ENCODE results near the gene CAPN2. TPM values are rescaled to one million over a fixed set of nuclear protein-coding genes. Genes with fewer than 3 reads are reported as not detected.

CAPN2 gene
- polyA plus RNA-seq, 2 donors, result 89.8 to 159 TPM

DNA sequence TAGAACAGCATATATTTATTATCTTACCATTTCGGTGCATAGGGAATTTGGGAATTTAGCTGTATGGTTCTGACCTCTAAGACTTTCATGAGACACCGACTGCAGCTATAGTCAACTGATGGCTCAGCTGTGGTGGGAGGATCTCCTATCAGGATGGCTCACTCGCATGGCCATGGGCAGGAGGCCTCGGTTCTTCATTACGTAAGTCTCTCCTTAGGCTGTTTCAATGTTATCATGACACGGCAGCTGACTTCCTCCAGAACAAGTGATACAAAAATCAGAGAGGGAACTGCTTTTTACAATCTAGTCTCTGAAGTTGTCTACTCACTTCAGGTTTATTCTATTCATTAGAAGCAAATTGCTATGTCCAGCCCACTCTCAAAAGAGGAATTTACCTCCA is 33.5 kb upstream of the CAPN2 start:
- 83 to 87% methylated on average over 6 of the region's 6 CpGs for WGBS, 2 donors
- H3K9me3 ChIP-seq (ENCODE audit: control insufficient read depth in 2 of 2, insufficient read depth in 1 of 2, low read depth in 1 of 2, low read length in 1 of 2), result peaks cover 3 to 4% of the 10 kb centered on the region in 2 donors
- H3K27ac ChIP-seq (ENCODE audit: low read depth in 2 of 2, low read length in 1 of 2), result no peak overlapping the region
- no peak overlapping the region for H3K4me3 ChIP-seq (ENCODE audit: low read depth in 1 of 2, low read length in 2 of 2)
- H3K36me3 ChIP-seq (ENCODE audit: control insufficient read depth in 2 of 2, insufficient read depth in 2 of 2, low read length in 1 of 2), result no peaks in the 10 kb centered on the region
- no peaks in the 10 kb centered on the region for H3K27me3 ChIP-seq (ENCODE audit: control insufficient read depth in 1 of 2, insufficient read depth in 2 of 2, low read length in 2 of 2)
- peaks cover 0 to 3% of the 10 kb centered on the region in 2 donors for H3K4me1 ChIP-seq (ENCODE audit: control insufficient read depth in 2 of 2, insufficient read depth in 2 of 2, low read length in 1 of 2)

DNA sequence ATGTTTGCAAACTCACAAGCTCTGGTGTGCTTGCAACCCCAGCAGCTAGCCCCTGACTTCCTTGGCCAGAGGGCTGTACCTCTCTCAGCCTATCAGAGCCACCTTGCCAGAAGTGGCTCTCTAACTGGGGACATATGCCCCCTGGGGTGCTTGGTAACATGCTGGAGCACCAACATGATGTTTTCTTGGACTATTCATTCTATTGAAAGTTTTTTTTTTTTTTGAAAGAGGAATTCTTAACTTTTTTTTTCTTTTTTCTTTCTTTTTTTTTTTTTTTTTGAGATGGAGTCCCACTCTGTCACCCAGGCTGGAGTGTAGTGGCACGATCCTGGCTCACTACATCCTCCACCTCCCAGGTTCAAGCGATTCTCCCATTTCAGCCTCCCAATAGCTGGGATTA is 32.2 kb upstream of the CAPN2 start:
- no peak overlapping the region for H3K4me3 ChIP-seq (ENCODE audit: low read depth in 1 of 2, low read length in 2 of 2)
- 92 to 97% methylated on average over 2 of the region's 2 CpGs for WGBS, 2 donors
- H3K27ac ChIP-seq (ENCODE audit: low read depth in 2 of 2, low read length in 1 of 2), result no peak overlapping the region
- no peaks in the 10 kb centered on the region for H3K27me3 ChIP-seq (ENCODE audit: control insufficient read depth in 1 of 2, insufficient read depth in 2 of 2, low read length in 2 of 2)
- peaks cover 0 to 3% of the 10 kb centered on the region in 2 donors for H3K4me1 ChIP-seq (ENCODE audit: control insufficient read depth in 2 of 2, insufficient read depth in 2 of 2, low read length in 1 of 2)
- H3K9me3 ChIP-seq (ENCODE audit: control insufficient read depth in 2 of 2, insufficient read depth in 1 of 2, low read depth in 1 of 2, low read length in 1 of 2), result no peaks in the 10 kb centered on the region
- H3K36me3 ChIP-seq (ENCODE audit: control insufficient read depth in 2 of 2, insufficient read depth in 2 of 2, low read length in 1 of 2), result no peaks in the 10 kb centered on the region

DNA sequence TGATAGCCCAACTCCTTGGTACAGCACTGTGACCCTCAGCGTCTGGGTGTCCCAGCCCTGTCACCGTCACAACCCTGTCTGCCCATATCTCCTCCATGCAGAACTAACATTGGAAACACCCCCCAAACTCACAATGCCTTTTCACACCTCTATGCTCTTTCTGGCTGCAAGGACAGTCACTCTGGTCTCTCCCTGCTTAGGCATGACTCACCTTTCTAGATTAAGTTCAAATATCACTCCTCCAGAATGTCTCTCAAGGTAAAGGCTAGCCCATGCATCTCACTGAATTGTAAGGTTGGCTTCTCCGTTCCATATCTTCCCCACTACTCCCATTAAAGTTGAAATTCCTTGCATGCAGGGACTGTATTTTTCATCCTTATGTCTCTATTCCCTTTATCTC is 29.8 kb upstream of the CAPN2 start:
- no peaks in the 10 kb centered on the region for H3K36me3 ChIP-seq (ENCODE audit: control insufficient read depth in 2 of 2, insufficient read depth in 2 of 2, low read length in 1 of 2)
- H3K4me3 ChIP-seq (ENCODE audit: low read depth in 1 of 2, low read length in 2 of 2), result no peak overlapping the region
- 88 to 94% methylated on average over 3 of the region's 3 CpGs for WGBS, 2 donors
- H3K27ac ChIP-seq (ENCODE audit: low read depth in 2 of 2, low read length in 1 of 2), result no peak overlapping the region
- no peaks in the 10 kb centered on the region for H3K27me3 ChIP-seq (ENCODE audit: control insufficient read depth in 1 of 2, insufficient read depth in 2 of 2, low read length in 2 of 2)
- peaks cover 0 to 3% of the 10 kb centered on the region in 2 donors for H3K4me1 ChIP-seq (ENCODE audit: control insufficient read depth in 2 of 2, insufficient read depth in 2 of 2, low read length in 1 of 2)
- no peaks in the 10 kb centered on the region for H3K9me3 ChIP-seq (ENCODE audit: control insufficient read depth in 2 of 2, insufficient read depth in 1 of 2, low read depth in 1 of 2, low read length in 1 of 2)

DNA sequence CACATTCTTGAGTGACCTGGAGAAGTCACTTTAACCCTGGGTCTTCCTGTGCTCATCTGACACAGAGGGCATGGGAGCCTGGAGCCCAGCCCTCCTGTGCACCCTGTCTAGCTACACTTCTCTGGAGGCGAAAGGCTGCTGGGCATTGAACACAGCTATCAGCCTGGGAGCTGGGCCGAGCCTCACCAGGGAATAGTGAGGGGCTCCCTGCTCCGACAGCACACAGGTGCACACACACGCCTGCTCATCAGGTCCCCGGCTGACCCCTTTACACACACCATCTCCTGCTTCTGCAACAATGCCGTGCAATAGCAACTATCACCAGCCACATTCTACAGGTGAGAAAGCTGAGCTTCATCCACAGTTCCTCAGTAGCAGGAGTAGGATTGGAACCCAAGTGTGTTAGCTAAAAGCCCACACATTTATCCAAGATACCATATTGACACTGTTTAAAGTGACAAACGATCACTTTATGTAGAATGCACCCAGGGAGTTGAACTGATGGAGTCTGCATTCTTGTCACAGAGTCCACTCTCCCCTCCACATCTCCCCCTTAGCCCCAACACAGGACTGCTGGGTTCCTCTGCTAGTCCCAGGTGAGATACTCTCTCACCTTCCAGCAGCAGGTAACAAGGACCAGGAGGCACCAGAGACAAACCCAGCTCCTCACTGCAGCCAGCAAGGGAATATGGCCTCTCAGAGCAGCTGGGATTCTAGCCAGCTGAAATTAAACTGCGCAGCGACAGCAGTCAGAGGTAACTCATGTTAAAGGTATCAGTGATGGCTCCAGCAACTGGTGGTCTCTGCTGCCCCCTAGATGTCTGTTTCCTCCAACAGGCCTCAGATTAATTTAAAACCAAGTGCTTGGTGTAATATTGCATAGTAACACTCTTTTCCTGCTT is 28.5 kb upstream of the CAPN2 start:
- H3K27me3 ChIP-seq (ENCODE audit: control insufficient read depth in 1 of 2, insufficient read depth in 2 of 2, low read length in 2 of 2), result no peaks in the 10 kb centered on the region
- H3K4me1 ChIP-seq (ENCODE audit: control insufficient read depth in 2 of 2, insufficient read depth in 2 of 2, low read length in 1 of 2), result peaks cover 0 to 3% of the 10 kb centered on the region in 2 donors
- WGBS, 2 donors, result 68 to 69% methylated on average over 9 of the region's 9 CpGs

DNA sequence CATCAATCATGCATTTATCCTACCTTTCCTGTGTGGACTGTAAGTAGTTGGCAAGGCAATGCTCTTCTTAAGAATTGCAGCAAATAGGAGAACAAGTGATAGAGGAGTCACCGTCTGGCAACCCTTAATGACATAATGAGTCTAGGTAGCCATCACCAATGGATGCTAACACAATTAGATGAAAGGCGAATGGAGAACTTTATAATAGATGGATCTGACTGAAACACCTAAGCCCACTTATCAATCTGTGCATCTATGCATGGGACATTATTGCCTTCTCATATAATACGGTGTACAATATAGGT is 27.9 kb upstream of the CAPN2 start:
- Histone ChIP-seq H3K4me1 (ENCODE audit: control insufficient read depth in 2 of 2, insufficient read depth in 2 of 2, low read length in 1 of 2) (peaks cover 0 to under 1% of the 10 kb centered on the region in 2 donors), H3K9me3 (ENCODE audit: control insufficient read depth in 2 of 2, insufficient read depth in 1 of 2, low read depth in 1 of 2, low read length in 1 of 2) (no peaks in the 10 kb centered on the region), H3K27ac (ENCODE audit: low read depth in 2 of 2, low read length in 1 of 2) (no peak overlapping the region), H3K36me3 (ENCODE audit: control insufficient read depth in 2 of 2, insufficient read depth in 2 of 2, low read length in 1 of 2) (no peaks in the 10 kb centered on the region), H3K27me3 (ENCODE audit: control insufficient read depth in 1 of 2, insufficient read depth in 2 of 2, low read length in 2 of 2) (no peaks in the 10 kb centered on the region), H3K4me3 (ENCODE audit: low read depth in 1 of 2, low read length in 2 of 2) (no peak overlapping the region)
- WGBS, 2 donors, result 77 to 79% methylated on average over 3 of the region's 3 CpGs

More for the DNA sequence above, 28.5 kb upstream of the CAPN2 start:
- Histone ChIP-seq H3K4me3 (ENCODE audit: low read depth in 1 of 2, low read length in 2 of 2) (no peak overlapping the region), H3K9me3 (ENCODE audit: control insufficient read depth in 2 of 2, insufficient read depth in 1 of 2, low read depth in 1 of 2, low read length in 1 of 2) (no peaks in the 10 kb centered on the region), H3K27ac (ENCODE audit: low read depth in 2 of 2, low read length in 1 of 2) (no peak overlapping the region), H3K36me3 (ENCODE audit: control insufficient read depth in 2 of 2, insufficient read depth in 2 of 2, low read length in 1 of 2) (no peaks in the 10 kb centered on the region)

DNA sequence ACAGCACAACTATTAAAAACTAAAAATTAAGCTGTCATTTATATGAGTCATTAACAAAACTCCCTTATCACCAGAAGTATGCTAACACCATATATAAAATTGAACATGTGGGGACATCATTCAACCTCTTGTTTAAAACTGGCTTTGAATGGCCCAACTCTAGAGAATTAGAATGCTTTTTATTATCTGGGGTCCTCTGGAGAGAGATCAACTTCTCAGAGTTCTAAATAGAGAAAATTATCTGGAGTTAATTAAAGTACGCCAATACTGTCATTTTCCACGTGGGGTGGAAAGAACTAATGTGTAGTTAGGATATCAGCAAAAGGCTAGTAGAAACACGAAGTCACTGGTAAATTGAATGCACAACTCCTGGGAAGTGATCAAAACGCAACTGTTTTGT is 21.2 kb upstream of the CAPN2 start:
- Histone ChIP-seq H3K27ac (ENCODE audit: low read depth in 2 of 2, low read length in 1 of 2) (no peak overlapping the region), H3K36me3 (ENCODE audit: control insufficient read depth in 2 of 2, insufficient read depth in 2 of 2, low read length in 1 of 2) (no peaks in the 10 kb centered on the region), H3K9me3 (ENCODE audit: control insufficient read depth in 2 of 2, insufficient read depth in 1 of 2, low read depth in 1 of 2, low read length in 1 of 2) (no peaks in the 10 kb centered on the region), H3K4me3 (ENCODE audit: low read depth in 1 of 2, low read length in 2 of 2) (no peak overlapping the region), H3K4me1 (ENCODE audit: control insufficient read depth in 2 of 2, insufficient read depth in 2 of 2, low read length in 1 of 2) (no peaks in the 10 kb centered on the region), H3K27me3 (ENCODE audit: control insufficient read depth in 1 of 2, insufficient read depth in 2 of 2, low read length in 2 of 2) (no peaks in the 10 kb centered on the region)
- WGBS, 2 donors, result 70 to 86% methylated on average over 4 of the region's 4 CpGs

DNA sequence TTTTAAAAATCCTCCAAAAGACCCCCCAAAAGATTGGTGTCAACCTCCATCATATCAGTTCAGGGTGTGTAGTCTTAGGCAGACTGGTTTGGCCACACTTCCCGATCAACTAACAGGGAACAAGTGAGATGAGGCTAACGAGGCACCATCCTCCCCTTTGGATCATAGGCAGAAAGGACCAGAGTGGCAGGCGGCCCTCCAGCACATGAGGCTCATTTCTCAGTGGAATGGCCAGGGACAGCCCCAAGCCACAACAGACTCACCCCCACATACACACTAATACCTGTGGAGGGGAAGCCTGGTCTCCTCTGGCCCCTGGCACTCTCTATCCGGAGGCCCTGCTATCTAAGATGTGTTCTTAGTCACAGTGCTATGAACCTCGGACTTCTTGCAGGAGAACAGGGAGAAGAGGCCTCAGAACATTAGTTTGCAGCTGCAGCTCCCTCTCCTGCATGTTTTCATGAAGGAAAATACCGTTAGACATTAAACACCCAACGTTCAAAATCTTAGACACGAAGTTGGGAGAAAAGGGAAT is 17.3 kb upstream of the CAPN2 start:
- Histone ChIP-seq H3K4me1 (ENCODE audit: control insufficient read depth in 2 of 2, insufficient read depth in 2 of 2, low read length in 1 of 2) (peaks cover 0 to under 1% of the 10 kb centered on the region in 2 donors), H3K27ac (ENCODE audit: low read depth in 2 of 2, low read length in 1 of 2) (no peak overlapping the region), H3K27me3 (ENCODE audit: control insufficient read depth in 1 of 2, insufficient read depth in 2 of 2, low read length in 2 of 2) (no peaks in the 10 kb centered on the region), H3K36me3 (ENCODE audit: control insufficient read depth in 2 of 2, insufficient read depth in 2 of 2, low read length in 1 of 2) (no peaks in the 10 kb centered on the region), H3K4me3 (ENCODE audit: low read depth in 1 of 2, low read length in 2 of 2) (no peak overlapping the region), H3K9me3 (ENCODE audit: control insufficient read depth in 2 of 2, insufficient read depth in 1 of 2, low read depth in 1 of 2, low read length in 1 of 2) (no peaks in the 10 kb centered on the region)
- WGBS, 2 donors, result 63 to 67% methylated on average over 8 of the region's 8 CpGs

DNA sequence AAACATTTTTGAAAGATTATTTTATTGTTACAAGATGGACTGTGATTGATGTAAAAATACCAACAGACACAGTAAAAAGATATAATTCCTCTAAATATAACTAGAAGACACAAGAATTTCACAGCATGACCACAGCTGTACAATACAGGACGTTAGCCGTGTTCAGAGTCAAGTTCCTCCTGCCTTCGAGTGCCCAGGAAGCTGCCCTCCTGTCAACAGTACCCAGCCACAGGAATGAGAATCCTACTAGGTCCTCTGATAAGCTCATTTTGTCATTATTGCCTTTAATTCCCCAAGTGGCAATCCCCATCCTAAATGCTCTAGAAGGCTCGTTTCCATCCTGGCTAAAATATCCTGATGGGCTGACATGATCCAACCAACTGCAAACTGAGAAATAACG is 16.4 kb upstream of the CAPN2 start:
- Histone ChIP-seq H3K9me3 (ENCODE audit: control insufficient read depth in 2 of 2, insufficient read depth in 1 of 2, low read depth in 1 of 2, low read length in 1 of 2) (no peaks in the 10 kb centered on the region), H3K4me1 (ENCODE audit: control insufficient read depth in 2 of 2, insufficient read depth in 2 of 2, low read length in 1 of 2) (peaks cover 0 to 2% of the 10 kb centered on the region in 2 donors), H3K27ac (ENCODE audit: low read depth in 2 of 2, low read length in 1 of 2) (no peak overlapping the region), H3K27me3 (ENCODE audit: control insufficient read depth in 1 of 2, insufficient read depth in 2 of 2, low read length in 2 of 2) (no peaks in the 10 kb centered on the region), H3K4me3 (ENCODE audit: low read depth in 1 of 2, low read length in 2 of 2) (no peak overlapping the region), H3K36me3 (ENCODE audit: control insufficient read depth in 2 of 2, insufficient read depth in 2 of 2, low read length in 1 of 2) (no peaks in the 10 kb centered on the region)
- WGBS, 2 donors, result 75 to 76% methylated on average over 5 of the region's 5 CpGs

DNA sequence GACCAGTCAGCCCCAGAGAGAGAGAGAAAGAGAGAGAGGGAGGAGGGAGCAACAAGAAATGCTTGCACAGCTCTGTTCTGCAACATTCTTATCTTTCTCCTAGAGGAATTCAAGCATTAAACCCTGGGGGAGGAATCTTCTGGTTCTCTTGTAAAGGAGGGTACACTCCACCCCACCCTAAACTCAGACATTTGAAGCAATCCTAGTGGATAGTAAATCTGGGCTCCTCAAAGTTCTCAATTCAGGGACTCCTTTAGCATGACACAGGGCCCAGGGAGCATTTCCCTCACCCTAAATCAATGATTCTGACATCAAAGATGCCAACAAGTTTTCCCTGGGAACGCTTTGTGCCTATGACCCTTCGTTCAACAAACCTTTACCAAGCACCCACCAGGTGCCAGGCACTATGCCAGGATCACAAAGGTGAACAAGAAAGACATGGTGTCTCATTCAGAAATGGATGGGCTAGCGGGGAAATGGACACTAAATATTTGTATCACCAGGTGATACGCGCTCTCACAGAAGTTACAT is 11.9 kb upstream of the CAPN2 start:
- no peaks in the 10 kb centered on the region for H3K36me3 ChIP-seq (ENCODE audit: control insufficient read depth in 2 of 2, insufficient read depth in 2 of 2, low read length in 1 of 2)
- no peaks in the 10 kb centered on the region for H3K27me3 ChIP-seq (ENCODE audit: control insufficient read depth in 1 of 2, insufficient read depth in 2 of 2, low read length in 2 of 2)
- H3K4me3 ChIP-seq (ENCODE audit: low read depth in 1 of 2, low read length in 2 of 2), result no peak overlapping the region
- no peaks in the 10 kb centered on the region for H3K9me3 ChIP-seq (ENCODE audit: control insufficient read depth in 2 of 2, insufficient read depth in 1 of 2, low read depth in 1 of 2, low read length in 1 of 2)
- peak overlapping the region; percentile 95 to 96 for H3K27ac ChIP-seq (ENCODE audit: low read depth in 2 of 2, low read length in 1 of 2)
- peaks cover 1 to 4% of the 10 kb centered on the region in 2 donors for H3K4me1 ChIP-seq (ENCODE audit: control insufficient read depth in 2 of 2, insufficient read depth in 2 of 2, low read length in 1 of 2)
- 44 to 46% methylated on average over 5 of the region's 5 CpGs for WGBS, 2 donors
